HG03565 (cell line): Measurements from ENCODE around the gene VRK2.
"Not testable (repeated sequence)": the region's sequence is repeated elsewhere in the genome, so short reads cannot be mapped to it uniquely, and the experiment has no call there.

Experiments used
- ATAC-seq: cut with Tn5 transposase; IDR thresholded peaks from one replicate; pipeline ENCODE4 v1.9.1; 2021; ENCODE audit warnings: mild to moderate bottlenecking, moderate library complexity; ENCODE audit not compliant: unreplicated experiment

Gene VRK2

GRCh38 chr2:58156780-58157179 is 110.2 kb downstream of the VRK2 start:
- ATAC-seq, result no peak

GRCh38 chr2:58157754-58158153 is 111.1 kb downstream of the VRK2 start:
- ATAC-seq, result no peak

GRCh38 chr2:58158481-58158880 is 111.9 kb downstream of the VRK2 start:
- no peak for ATAC-seq

GRCh38 chr2:58163913-58164312 is 117.3 kb downstream of the VRK2 start:
- no peak for ATAC-seq

GRCh38 chr2:58168130-58168529 is 121.5 kb downstream of the VRK2 start:
- ATAC-seq, result not testable (repeated sequence)

GRCh38 chr2:58169845-58170244 is 123.2 kb downstream of the VRK2 start:
- ATAC-seq, result not testable (repeated sequence)

- not testable (repeated sequence) for ATAC-seq
Measured at GRCh38 chr2:58170334-58170933, 123.8 kb downstream of the VRK2 start.

GRCh38 chr2:58171831-58172230 is 125.2 kb downstream of the VRK2 start:
- ATAC-seq, result not testable (repeated sequence)

- not testable (repeated sequence) for ATAC-seq
Measured at GRCh38 chr2:58177187-58177586, 130.6 kb downstream of the VRK2 start.

- not testable (repeated sequence) for ATAC-seq
Measured at GRCh38 chr2:58180175-58180574, 133.6 kb downstream of the VRK2 start.

- no peak for ATAC-seq
Measured at GRCh38 chr2:58180635-58181034, 134.0 kb downstream of the VRK2 start.

GRCh38 chr2:58182527-58182926 is 135.9 kb downstream of the VRK2 start:
- no peak for ATAC-seq

- ATAC-seq, result no peak
Measured at GRCh38 chr2:58186501-58186900, 139.9 kb downstream of the VRK2 start.

- ATAC-seq, result not testable (repeated sequence)
Measured at GRCh38 chr2:58187022-58187421, 140.4 kb downstream of the VRK2 start.

- no peak for ATAC-seq
Measured at GRCh38 chr2:58194458-58194857, 147.9 kb downstream of the VRK2 start.

- no peak for ATAC-seq
Measured at GRCh38 chr2:58195662-58196061, 149.1 kb downstream of the VRK2 start.

- ATAC-seq, result no peak
Measured at GRCh38 chr2:58197894-58198293, 151.3 kb downstream of the VRK2 start.

- ATAC-seq, result no peak
Measured at GRCh38 chr2:58202404-58202803, 155.8 kb downstream of the VRK2 start.

GRCh38 chr2:58203018-58203417 is 156.4 kb downstream of the VRK2 start:
- ATAC-seq, result no peak

GRCh38 chr2:58204195-58204959 is 157.8 kb downstream of the VRK2 start:
- no peak for ATAC-seq

GRCh38 chr2:58206785-58207184 is 160.2 kb downstream of the VRK2 start:
- no peak for ATAC-seq

- ATAC-seq, result no peak
Measured at GRCh38 chr2:58207189-58207588, 160.6 kb downstream of the VRK2 start.
